Activated T-cell treated with anti-CD3 and anti-CD28 coated beads for 1 hour (primary cell): ENCODE data around the gene GOLPH3.
A peak's percentile ranks its signal among the peaks of the same experiment; 100 is the strongest.
"Not testable (repeated sequence)": the region's sequence is repeated elsewhere in the genome, so short reads cannot be mapped to it uniquely, and the experiment has no call there.

ENCODE experiments used
- DNase-seq: peaks from one replicate; pipeline ENCODE4 v3.0.0-alpha.2; 2020; ENCODE audit warnings: low read depth

GOLPH3 gene

DNA sequence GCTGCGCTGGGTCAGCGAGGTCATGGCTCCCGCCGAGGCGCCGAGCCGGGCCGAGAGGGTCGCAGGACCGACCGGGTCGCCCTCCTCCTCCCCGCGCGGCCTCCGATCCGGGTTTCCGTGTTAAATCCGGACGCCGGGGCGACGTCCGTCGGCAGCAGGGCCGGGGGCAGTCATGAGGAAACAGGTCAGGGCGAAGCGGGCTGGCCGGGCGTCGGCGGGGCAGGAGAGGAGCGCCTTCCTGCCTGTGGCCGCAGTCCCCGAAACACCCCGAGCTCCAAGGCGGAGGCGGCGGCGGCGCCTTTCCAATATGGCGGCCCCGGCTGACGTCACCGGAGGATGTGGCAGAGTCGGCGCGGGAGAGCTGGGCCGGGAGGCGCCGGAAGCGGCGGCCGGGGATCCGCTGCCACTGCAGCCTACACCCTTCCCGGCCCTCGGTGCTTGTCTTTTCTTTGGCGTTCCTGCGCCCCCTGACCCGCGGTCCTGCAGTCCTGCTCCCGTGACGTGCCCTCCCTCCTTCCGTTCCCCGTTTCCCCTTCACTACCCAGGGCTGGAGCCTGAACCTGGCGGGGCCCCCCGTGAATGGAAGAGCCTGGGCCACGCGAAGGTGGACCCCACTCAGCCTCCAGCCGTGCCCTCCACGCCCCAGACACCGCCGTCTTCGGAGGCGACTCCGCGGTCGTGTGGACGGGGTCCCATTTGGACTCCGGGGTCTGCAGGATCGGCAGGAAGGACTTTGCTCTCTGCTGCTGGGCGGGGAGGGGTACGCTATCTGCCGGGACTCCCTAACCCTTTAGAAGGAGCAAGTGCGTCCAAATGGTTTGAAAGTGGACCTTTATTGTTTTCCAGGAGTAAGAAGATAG lies at the start of gene GOLPH3:
Gene GOLPH3, minus strand, starts transcription at position 309 of the 860 bp plus-strand sequence. Its CDS starts 285 bp downstream, at position 24.
- DNase-seq = peak; percentile 86

DNA sequence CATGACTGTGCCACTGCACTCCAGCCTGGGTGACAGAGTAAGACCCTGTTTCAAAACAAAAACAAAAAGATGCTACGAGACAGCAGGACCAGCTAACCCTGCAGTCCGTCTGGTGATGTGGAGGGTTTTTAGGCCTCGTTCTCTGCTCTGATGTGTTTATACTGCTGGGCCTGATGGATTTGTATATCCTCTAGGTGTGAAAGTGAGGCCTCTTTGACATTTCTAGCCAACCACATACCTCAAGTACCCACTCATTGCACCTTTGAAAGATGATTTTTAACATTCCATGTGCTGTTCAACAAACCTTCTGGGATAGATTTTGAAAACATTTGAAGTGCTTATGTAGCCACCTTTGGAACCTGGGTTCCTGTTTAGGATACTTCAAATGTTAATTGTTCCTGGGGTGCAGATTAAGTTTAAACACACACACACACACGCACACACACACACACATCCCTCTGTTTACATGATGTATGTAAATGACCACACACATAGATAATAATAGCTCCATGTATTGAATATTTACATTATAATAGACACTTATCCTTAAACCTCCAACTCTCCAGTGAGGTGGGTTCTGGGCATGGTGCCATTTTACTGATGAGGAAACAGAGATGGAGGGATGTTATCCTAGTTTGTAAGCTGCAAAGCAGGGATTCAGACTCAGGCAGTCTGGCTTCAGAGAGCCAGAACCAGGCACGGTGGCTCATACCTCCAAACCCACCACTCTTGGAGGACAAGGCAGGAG lies 48.8 kb upstream of the GOLPH3 start:
- DNase-seq = no peak

DNA sequence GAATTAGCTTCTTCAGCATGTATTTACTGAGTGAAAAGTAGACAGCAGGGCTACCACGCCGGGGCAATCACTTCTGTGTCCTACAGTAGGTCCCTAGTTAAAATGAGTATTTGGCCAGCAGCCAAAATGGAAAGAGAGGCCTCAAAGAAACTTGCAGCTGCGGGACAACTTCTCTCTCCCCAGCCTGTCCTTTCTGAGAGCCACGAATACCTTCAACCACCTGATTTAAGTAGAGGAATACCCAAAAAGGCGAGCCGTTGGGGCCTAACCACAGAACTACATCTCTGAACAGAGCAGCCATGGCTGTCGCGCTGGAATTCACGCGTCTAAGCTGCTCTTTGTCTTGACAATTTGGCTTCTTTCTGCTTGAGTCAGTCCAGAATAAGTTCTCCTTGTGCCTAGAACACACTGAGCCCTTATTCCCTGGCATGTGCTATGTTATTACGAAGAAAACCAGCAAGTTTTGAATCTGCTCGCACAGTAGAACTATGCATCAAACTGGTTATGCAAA lies 43.8 kb upstream of the GOLPH3 start:
- no peak for DNase-seq

GRCh38 chr5:32214344-32214743 lies 40.2 kb upstream of the GOLPH3 start:
- DNase-seq = not testable (repeated sequence)

- DNase-seq = no peak
These were observed 36.0 kb upstream of the GOLPH3 start for GRCh38 chr5:32210151-32210550.

DNA sequence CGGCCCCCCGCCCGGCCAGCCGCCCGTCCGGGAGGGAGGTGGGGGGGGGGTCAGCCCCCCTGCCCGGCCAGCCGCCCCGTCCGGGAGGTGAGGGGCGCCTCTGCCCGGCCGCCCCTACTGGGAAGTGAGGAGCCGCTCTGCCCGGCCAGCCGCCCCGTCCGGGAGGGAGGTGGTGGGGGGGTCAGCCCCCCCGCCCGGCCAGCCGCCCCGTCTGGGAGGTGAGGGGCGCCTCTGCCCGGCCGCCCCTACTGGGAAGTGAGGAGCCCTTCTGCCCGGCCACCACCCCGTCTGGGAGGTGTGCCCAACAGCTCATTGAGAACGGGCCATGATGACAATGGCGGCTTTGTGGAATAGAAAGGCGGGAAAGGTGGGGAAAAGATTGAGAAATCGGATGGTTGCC lies 34.7 kb upstream of the GOLPH3 start:
- DNase-seq = not testable (repeated sequence)

DNA sequence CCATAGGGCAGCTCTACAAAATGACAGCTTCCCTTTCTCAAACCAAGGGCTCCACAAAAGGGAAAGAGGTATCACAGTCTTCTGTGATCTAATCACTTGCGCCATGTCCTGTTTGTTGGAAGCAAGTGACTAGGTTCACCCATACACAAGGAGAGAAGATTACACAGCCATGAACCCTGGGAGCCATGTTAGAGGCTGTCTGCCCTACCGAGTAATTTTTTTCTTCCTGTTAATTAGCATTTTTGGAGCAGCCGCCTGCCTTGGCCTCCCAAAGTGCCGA lies 33.2 kb upstream of the GOLPH3 start:
- DNase-seq = no peak

DNA sequence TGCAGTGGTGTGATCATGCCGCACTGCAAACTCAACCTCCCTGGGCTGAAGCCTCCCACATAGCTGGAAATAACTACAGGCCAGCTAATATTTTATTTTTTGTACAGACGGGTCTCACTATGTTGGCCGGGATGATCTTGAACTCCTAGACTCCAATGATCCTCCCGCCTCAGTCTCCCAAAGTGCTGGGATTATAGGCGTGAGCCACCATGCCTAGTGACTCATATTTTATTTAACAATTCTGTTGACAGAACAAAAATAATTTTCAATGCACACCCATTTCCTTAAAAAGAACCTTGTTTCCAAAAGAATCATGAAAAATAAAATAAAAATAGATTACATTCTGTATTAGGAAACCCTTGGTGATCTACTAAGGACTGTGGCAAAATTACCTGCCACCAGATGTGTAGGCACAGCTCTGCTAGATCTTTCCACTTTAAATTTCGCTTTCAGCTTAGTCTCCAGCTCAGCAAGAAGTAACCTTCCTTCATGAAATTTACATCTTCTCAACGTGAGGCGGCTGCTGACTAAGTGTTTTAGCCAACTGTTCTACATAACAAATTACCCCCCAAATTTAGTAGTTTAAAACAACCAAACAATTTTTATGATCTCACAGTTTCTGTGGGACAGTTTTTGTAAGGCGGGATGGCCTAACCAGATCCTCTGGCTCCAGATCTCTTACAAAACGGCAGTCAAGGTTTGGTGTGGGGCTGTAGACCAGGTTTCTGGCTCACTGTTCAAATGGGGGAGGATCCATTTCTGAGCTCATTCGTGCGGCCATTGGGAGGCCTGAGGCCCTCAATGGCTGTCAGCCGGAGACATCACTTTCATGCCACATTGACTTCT lies 32.6 kb upstream of the GOLPH3 start:
- no peak for DNase-seq

DNA sequence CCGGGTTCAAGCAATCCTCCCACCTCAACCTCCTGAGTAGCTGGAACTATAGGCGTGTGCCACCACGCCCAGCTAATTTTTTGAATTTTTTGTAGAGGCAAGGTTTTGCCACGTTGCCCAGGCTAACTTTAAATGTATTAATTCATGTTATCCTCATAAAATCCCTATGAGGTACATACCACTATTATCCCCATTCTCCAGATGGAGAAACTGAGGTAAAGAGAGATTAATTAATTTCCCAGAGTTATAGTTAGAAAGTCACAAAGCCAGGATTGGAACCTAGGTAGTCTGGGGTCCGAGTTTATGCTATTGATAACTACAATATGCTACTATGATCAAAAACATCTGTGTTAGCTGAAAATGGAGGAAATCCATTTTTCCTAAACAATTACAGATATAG lies 31.9 kb upstream of the GOLPH3 start:
- no peak for DNase-seq

DNA sequence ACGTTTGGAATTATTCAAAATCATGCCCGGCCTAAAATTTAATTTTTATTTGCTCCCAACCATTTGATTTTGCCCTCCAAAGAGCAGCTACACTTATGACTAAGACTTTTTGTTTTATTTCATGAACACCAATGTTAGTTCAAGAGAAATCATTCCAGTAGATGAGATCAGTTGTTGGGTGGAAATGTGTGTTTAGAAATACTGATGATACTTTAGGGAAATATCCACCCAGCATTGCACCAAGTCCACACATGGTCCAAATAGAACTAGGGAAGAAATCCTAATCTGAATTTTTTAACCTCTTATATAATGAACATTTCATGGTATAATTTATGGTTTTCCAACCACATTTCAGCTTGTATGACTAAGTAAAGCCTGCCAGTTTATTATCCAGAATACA lies 28.3 kb upstream of the GOLPH3 start:
- DNase-seq = no peak

DNA sequence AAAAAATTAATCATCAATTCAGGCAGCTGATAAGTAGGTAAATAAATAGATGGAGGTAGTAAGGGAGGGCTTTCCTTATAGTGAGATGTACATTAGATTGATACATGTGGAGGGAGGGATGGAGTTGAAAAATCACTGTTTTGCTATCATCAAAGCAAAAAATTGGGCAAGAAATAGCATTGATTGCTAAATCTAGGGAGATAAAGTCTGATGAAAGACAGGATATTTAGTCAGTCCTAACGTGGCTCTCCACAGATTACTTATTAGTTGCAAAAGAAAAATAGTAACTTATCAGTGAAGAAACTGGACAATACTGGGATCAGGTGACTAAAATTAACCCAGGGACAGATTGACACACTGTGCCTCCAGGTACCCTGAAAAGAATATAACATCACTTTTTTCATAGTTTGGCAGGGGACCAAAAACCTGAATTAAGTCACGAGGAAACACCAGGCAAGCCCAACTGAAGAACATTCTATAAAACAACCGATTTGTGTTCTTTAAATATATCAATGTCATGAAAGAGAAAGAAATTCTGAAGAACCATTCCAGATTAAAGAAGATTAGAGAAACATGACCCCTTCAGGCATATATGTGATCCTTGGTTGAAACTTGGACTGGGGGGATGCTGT lies 27.1 kb upstream of the GOLPH3 start:
- DNase-seq = no peak

DNA sequence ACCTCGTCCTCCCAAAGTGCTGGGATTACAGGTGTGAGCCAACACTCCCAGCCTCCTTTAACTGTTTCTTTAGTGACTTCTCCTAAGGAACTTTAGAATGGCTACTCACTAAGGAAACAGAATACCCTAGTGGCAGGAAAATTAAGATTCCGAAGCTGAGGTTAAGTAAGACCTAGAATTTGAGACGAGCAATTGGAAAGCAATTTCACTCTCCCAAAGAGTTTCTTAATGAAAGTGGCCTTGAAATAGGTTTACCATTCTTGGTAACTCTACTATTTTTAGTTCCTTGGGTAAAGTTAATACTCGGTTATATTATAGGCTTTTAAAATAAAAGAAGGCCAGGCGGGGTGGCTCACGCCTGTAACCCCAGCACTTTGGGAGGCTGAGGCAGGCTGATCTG lies 22.9 kb upstream of the GOLPH3 start:
- DNase-seq = no peak

DNA sequence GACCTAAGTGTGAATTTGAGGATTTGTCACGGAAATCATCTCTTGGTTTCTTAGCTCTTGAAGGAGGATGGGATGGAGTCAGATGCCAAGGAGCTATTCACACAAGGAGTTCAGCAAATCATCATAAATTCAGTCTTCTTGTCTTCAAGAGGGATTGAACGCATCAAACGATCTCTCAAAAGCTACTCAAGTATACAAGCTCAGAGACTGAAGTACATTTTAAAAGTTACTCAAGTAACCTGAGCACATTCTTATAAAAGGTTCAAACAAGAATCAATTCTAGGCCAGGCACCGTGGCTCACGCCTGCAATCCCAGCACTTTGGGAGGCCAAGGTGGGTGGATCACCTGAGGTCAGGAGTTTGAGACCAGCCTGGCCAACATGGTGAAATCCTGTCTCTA lies 21.1 kb upstream of the GOLPH3 start:
- DNase-seq = no peak

DNA sequence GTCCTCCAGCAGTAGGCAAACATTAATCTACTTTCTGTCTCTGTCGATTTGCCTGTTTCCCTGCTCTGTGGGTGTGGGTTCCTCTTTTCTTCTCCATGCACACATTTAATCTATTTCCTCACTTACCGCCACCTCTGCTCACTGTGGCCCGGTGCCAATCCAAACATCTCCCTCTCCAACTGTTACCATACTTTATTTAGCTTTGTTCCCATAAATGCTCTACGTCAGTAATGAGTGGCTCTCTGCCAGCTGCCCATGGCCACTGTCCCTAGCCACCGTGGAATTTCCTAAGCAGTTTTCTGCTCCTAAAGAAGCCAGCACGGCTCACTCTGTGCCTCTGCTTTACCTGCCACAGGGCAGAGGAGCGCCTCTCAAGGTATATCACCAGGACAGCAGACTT lies 19.5 kb upstream of the GOLPH3 start:
- DNase-seq = no peak

DNA sequence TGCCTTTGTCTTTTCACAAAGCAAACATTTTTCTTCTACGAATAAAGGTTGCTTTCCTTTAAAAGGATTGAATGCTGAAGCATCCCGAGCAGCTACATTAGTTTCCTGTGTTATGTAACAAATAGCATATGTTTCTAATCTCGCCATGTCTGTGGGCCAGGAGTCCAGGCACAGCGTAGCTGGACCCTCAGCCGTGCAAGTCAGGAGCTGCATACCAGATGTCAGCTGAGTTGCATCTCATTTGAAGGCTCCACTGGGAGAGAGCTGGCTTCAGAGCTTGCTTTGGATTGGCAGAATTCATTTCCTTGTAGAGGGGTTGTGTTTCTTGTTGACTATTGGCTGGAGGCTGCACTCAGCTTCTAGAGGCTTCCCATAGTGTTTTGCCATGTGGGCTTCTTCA lies 16.0 kb upstream of the GOLPH3 start:
- DNase-seq = no peak

- DNase-seq = no peak
These were observed 13.6 kb upstream of the GOLPH3 start for GRCh38 chr5:32187675-32188074.

- DNase-seq = no peak
These were observed 8.4 kb upstream of the GOLPH3 start for GRCh38 chr5:32182463-32183063.

- peak; percentile 16 for DNase-seq
These were observed 680 bp downstream of the GOLPH3 start for GRCh38 chr5:32173267-32174010.

GRCh38 chr5:32172923-32173266 lies 1.2 kb downstream of the GOLPH3 start:
- DNase-seq = no peak

DNA sequence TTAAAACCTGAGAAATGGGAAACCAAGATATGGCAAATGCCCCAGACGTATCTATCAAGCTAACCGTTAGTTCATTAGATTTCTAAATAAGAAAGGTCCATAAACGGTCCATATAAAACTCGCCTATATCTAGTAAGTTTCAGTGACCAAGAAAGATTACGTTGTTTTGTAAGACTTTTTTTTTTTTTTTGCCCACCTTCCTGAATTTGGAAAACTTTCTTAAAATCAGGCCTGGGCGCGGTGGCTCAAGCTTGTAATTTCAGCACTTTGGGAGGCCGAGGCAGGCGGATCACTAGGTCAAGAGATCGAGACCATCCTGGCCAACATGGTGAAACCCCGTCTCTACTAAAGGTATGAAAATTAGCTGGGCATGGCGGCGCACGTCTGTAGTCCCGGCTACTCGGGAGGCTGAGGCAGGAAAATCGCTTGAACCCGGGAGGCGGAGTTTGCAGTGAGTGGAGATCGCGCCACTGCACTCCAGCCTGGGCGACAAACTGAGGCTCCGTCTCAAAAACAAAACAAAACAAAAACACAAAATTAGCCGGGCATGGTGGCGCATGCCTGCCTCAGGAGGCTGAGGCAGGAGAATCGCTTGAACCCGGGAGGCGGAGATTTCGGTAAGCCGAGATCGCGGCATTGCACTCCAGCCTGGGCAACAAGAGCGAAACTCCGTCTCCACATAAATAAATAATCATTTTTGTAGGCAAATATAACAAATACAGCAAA lies 1.8 kb downstream of the GOLPH3 start:
- not testable (repeated sequence) for DNase-seq
